NOMO-1 treated with dmso at 0.1 percent for 144 hours (cell line): ENCODE measurements around the gene USP7.
"Not testable (repeated sequence)": the region's sequence is repeated elsewhere in the genome, so short reads cannot be mapped to it uniquely, and the experiment has no call there.

Experiments used
- DNase-seq: peaks from one replicate; lab custom pipeline; 2025; ENCODE audit not compliant: unreplicated experiment; lab: John Stamatoyannopoulos, UW

Gene USP7

GRCh38 chr16:8848231-8848938 is 115.3 kb downstream of the USP7 start:
- no peak for DNase-seq

DNA sequence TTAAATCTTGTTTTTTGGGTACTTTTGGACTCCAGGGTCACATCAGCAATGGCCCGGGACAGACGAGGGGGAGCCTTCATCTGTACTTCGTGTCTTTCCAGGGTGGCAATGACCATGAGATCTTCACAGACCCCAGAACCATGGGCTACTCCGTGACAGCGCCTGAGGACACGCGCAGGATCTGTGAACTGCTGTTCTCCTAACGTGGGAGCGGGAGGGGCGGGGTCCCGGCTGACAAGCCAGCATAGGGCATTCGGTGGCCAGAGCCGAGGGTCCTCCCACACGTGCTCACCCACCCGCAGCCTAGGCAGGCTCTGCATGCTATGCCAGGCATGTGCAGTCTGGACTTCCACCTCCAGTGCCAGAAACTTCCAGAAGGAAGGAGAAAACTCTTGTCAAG is 116.1 kb downstream of the USP7 start:
- no peak for DNase-seq

DNA sequence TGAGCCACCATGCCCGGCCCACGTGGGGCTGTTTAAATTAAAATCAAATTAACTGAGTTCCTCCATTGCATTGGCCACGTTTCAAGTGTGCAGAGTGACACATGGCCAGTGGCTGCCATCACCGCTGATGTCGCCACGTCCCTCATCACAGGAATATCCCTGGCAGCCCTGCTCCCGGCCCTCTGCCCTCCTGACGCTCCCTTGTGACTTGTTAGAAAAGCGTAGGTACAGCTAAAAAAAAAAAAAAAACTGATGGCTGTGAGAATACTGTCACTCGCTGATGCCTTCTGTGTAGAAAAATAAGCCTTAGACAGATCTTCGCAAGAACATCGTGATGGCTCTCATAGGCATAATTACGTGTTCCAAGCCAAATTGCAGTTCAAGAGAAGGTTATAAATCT is 116.6 kb downstream of the USP7 start:
- no peak for DNase-seq

DNA sequence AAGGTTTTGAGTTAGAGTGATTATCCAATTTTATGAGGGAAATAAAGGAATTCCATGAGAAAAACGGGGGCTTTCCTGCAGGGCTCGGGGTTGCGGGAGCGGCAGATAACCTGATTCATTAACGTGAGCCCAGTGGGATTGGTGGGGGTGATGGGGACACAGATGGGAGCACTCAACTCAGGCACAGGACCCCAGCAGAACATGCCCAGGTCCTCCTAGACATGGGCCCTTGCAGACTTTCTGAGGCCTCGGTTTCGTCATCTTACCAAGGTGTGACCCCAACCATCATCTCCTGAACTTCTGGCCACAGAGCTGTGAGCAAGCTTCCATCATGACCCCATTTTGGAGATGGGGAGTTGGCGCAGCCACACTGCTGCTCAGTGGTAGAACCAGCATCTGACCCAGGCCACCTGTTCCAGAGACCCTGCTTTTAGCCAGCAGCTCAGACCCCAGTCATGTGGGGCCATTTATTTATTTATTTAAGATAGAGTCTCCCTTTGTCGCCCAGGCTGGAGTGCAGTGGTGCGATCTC is 117.2 kb downstream of the USP7 start:
- DNase-seq: no peak

DNA sequence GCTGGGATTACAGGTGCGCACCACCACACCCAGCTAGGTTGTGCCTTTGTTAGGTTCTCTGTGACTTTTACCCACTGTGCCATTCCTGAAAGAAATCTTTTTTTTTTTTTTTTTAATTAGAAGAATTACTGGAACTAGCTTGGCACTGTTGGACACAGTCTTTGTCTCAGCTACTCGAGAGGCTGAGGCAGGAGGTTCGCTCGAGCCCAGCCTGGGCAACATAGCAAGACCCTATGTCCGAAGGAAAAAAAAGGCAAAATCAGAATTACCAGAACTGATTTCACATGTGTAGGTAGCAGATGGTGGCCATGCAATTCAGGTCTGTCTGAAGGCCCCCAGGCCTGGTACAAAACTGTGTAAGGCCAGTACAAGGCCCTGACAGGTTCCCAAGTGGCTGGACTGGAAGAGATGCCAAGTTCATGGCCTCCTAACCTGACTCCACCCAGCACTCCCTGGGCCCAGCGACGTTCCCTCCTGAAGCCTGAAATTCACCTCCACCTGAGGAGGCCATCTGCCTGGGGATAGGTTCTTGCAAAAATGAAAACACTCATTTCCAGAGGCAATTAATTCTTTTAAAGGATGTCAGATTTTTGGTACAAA is 117.9 kb downstream of the USP7 start:
- no peak for DNase-seq

- DNase-seq: not testable (repeated sequence)
Measured at GRCh38 chr16:8843296-8843695, 120.4 kb downstream of the USP7 start.
